ENCODE data around the gene ZC2HC1B.

- TF ChIP-seq CTCF (IDR thresholded peaks at IDR 0.05 in 8 of 11, conservative IDR thresholded peaks at IDR 0.05 in 3 of 11) = no peak
- TF ChIP-seq POLR2A (IDR thresholded peaks at IDR 0.05) = no peak
These were observed 13.5 kb downstream of the ZC2HC1B start for GRCh38 chr6:143877584-143878271.

Data from spleen (tissue), 7 donors.